Endothelial cell of umbilical vein (primary cell): Measurements from ENCODE around the gene NELFA. TPM values are rescaled to one million over a fixed set of nuclear protein-coding genes. Genes with fewer than 3 reads are reported as not detected.
A peak's percentile ranks its signal among the peaks of the same experiment; 100 is the strongest.

Source experiments
- BruUV-seq: library from RNA; stranded (reverse); fragments of 400-500 nt; replicated peaks from 2 replicates; lab custom pipeline; 2021; lab: Mats Ljungman, UMichigan
- CTCF ChIA-PET: fragments of 300-600, 350-600 bp; sonication (Branson Sonifier 250); formaldehyde crosslinking; loops from one replicate; lab custom pipeline; 2021; ENCODE audit warnings: antibody characterized with exemption, inconsistent platforms; lab: Charles Lee
- POLR2A ChIA-PET: fragments of 300-600, 350-600 bp; sonication (Branson Sonifier 250); formaldehyde crosslinking; loops from one replicate; lab custom pipeline; 2021; ENCODE audit warnings: antibody characterized with exemption, inconsistent platforms; lab: Charles Lee
- DNase-seq: peaks from one replicate; pipeline ENCODE4 v3.0.0-alpha.2; 2011; ENCODE audit warnings: low read depth, low spot score
- FAIRE-seq: peaks from 2 replicates; lab custom pipeline; 2011; peaks lifted over from hg19 to GRCh38; lab: Jason Lieb, UNC
- H2AFZ ChIP-seq: 2 replicates; pipeline ENCODE4 v1.6.0; 2012; ENCODE audit warnings: low read depth, low read length, control low read depth, inconsistent platforms
- H3K27ac ChIP-seq: 2 replicates; pipeline ENCODE4 v1.5.1; 2011; ENCODE audit warnings: low read depth, mild to moderate bottlenecking, control low read depth, low read length, moderate library complexity; ENCODE audit not compliant: insufficient read depth
- H3K27me3 ChIP-seq, 2 experiments: 2 replicates each; pipeline versions ENCODE4 v1.6.0 to v1.6.1; 2011; ENCODE audit warnings: low read length in 2 of 2, mixed read lengths in 1 of 2; ENCODE audit not compliant: control insufficient read depth in 2 of 2, insufficient read depth in 2 of 2
- H3K36me3 ChIP-seq, 2 experiments: 2 replicates in 1 of 2; 3 replicates in 1 of 2; pipeline ENCODE4 v1.5.1; 2011; ENCODE audit warnings: low read length in 2 of 2, mild to moderate bottlenecking in 1 of 2, moderate library complexity in 1 of 2; ENCODE audit not compliant: control insufficient read depth in 2 of 2, insufficient read depth in 2 of 2; ENCODE audit errors: extremely low read depth in 1 of 2
- H3K4me1 ChIP-seq: 3 replicates; pipeline ENCODE4 v1.5.1; 2011; ENCODE audit warnings: mild to moderate bottlenecking, low read length; ENCODE audit not compliant: control insufficient read depth, insufficient read depth; ENCODE audit errors: extremely low read depth
- H3K4me2 ChIP-seq: 2 replicates; pipeline ENCODE4 v1.6.1; 2011; ENCODE audit warnings: low read length, control low read depth, mixed read lengths; ENCODE audit not compliant: insufficient read depth
- H3K4me3 ChIP-seq, 3 experiments: fragments of 200-600 bp in 1 of 3; sonication (generic), shearing (Covaris generic) in 1 of 3; replicated peaks in 1 of 3; 2 replicates each; pipeline ENCODE4 v1.5.1; 2011 to 2016; ENCODE audit warnings: control low read depth in 3 of 3, low read length in 3 of 3, mild to moderate bottlenecking in 2 of 3, inconsistent platforms in 1 of 3, low read depth in 1 of 3, moderate library complexity in 1 of 3; ENCODE audit not compliant: insufficient read depth in 1 of 3
- H3K79me2 ChIP-seq: 2 replicates; pipeline ENCODE4 v1.6.0; 2012; ENCODE audit warnings: low read length, inconsistent platforms; ENCODE audit not compliant: control insufficient read depth, insufficient read depth
- H3K9ac ChIP-seq: replicated peaks from 2 replicates; pipeline ENCODE3; 2011; ENCODE audit warnings: low read length, control low read depth; ENCODE audit not compliant: insufficient read depth; ENCODE audit errors: extremely low read depth
- H3K9me1 ChIP-seq: replicated peaks from 3 replicates; pipeline ENCODE4 v1.6.0; 2011; ENCODE audit warnings: mild to moderate bottlenecking, low read length; ENCODE audit not compliant: control insufficient read depth, insufficient read depth; ENCODE audit errors: extremely low read depth
- H3K9me3 ChIP-seq: replicated peaks from 2 replicates; pipeline ENCODE4 v1.5.1; 2012; ENCODE audit warnings: low read length, inconsistent platforms; ENCODE audit not compliant: control insufficient read depth, insufficient read depth
- H4K20me1 ChIP-seq: replicated peaks from 2 replicates; pipeline ENCODE3; 2011; ENCODE audit warnings: mild to moderate bottlenecking, low read length; ENCODE audit not compliant: control insufficient read depth, insufficient read depth; ENCODE audit errors: extremely low read depth
- CTCF ChIP-seq, 2 donors: IDR thresholded peaks; 1 replicate in 1 of 2; 2 replicates in 1 of 2; pipeline ENCODE4 v1.5.1; 2011; ENCODE audit warnings: low read length in 2 of 2, mild to moderate bottlenecking in 2 of 2, moderate library complexity in 2 of 2, control low read depth in 1 of 2, inconsistent platforms in 1 of 2, low read depth in 1 of 2; ENCODE audit not compliant: insufficient read depth in 1 of 2; ENCODE audit errors: extremely low read depth in 1 of 2
- JUN ChIP-seq: IDR thresholded peaks from 2 replicates; pipeline ENCODE4 v1.6.1; 2011; ENCODE audit warnings: borderline replicate concordance, low read depth; ENCODE audit not compliant: insufficient read length, insufficient read depth
- MYC ChIP-seq: IDR thresholded peaks from one replicate; pipeline ENCODE4 v1.6.1; 2011; ENCODE audit warnings: mild to moderate bottlenecking, low read depth, low read length
- POLR2A ChIP-seq: IDR thresholded peaks from 2 replicates; pipeline ENCODE4 v1.6.1; 2012; ENCODE audit warnings: low read depth, mild to moderate bottlenecking, control low read depth, low read length
- POLR2AphosphoS5 ChIP-seq: IDR thresholded peaks from 2 replicates; pipeline ENCODE4 v1.6.1; 2012; ENCODE audit warnings: low read depth, mild to moderate bottlenecking, control low read depth, low read length, moderate library complexity; ENCODE audit not compliant: insufficient read depth
- dilution Hi-C: fragments of 300-500 bp; cut with MboI; formaldehyde crosslinking; loops from one replicate; pipeline ENCODE4 v1.15.0; 2019; ENCODE audit warnings: low sequenced_read_pairs; ENCODE audit not compliant: extremely low pct_ligation_motif_present
- intact Hi-C: fragments of 100-400 bp; cut with micrococcal nuclease; formaldehyde crosslinking; loops from one replicate; pipeline ENCODE4 v1.10.0; 2022
- polyA plus RNA-seq, 4 experiments: library from polyadenylated mRNA; depleted of rRNA in 3 of 4; stranded (reverse) in 3 of 4; unstranded in 1 of 4; fragments of >200 nt; gene quantifications; 2 replicates each; pipeline versions ENCODE4 v1.2.1 to v1.2.3, GENCODE V29; 2011 to 2012; ENCODE audit warnings: missing spikeins in 1 of 4
- total RNA-seq: library from RNA; stranded (reverse); gene quantifications from 2 replicates; pipeline ENCODE4 v1.2.3, GENCODE V29; 2021

The NELFA gene
- total and polyA plus RNA-seq, 2 donors (not counting 3 experiments of a cell fraction or from before 2014, with no cell fraction given), result 22.8 to 30.3 TPM

- intact Hi-C loops, result no loop called here
- Histone ChIP-seq H3K4me1 (no peaks in the 10 kb centered on the region), H3K4me2 (no peak overlapping the region), H2AFZ (no peak overlapping the region), H3K27me3 (no peaks in the 10 kb centered on the region), H4K20me1 (no peaks in the 10 kb centered on the region), H3K9me3 (no peaks in the 10 kb centered on the region), H3K27ac (no peak overlapping the region), H3K9ac (no peak overlapping the region), H3K9me1 (no peaks in the 10 kb centered on the region), H3K79me2 (no peaks in the 10 kb centered on the region), H3K4me3 (no peak overlapping the region), H3K36me3 (peaks cover 16 to 54% of the 10 kb centered on the region in 2 experiments)
- TF ChIP-seq MYC (no peak), POLR2A (no peak), JUN (no peak), CTCF (IDR thresholded peaks at IDR 0.05; ENCODE audit: extremely low read depth in 1 of 2, insufficient read depth in 1 of 2, low read depth in 1 of 2, low read length in 2 of 2) (no peak), POLR2AphosphoS5 (peak; percentile 12)
- ChIA-PET POLR2A (no interaction called here), CTCF (no interaction called here)
- no TSS peak for BruUV-seq
- dilution Hi-C loops, result no loop called here
- DNase-seq (no peak), FAIRE-seq (no peak)
These were observed 24.8 kb downstream of the NELFA start for GRCh38 chr4:1983846-1984405.
